Parietal lobe (tissue), 1 donor: ENCODE measurements around the gene RAB40AL. TPM values are rescaled to one million over a fixed set of nuclear protein-coding genes. Genes with fewer than 3 reads are reported as not detected.

Experiments used
- total RNA-seq: library from RNA; depleted of rRNA; stranded (reverse); fragments of >200 nt; gene quantifications from one replicate; pipeline ENCODE4 v1.2.3, GENCODE V29; 2014

Gene RAB40AL
- total RNA-seq, result 5.6 TPM

GRCh38 chrX:102936972-102937371, at the start of gene RAB40AL:
TSS of gene RAB40AL (plus strand) at chrX:102937272. CDS start at chrX:102937319, 47 bp downstream.

Other genes starting within 250 kb of the RAB40AL start
- 79.2 TPM for gene GPRASP2, start 224.8 kb upstream of the RAB40AL start, total RNA-seq
- 48.5 TPM for gene GPRASP3, start 216.5 kb upstream of the RAB40AL start, total RNA-seq
- 136 TPM for gene BEX1, start 126.9 kb downstream of the RAB40AL start, total RNA-seq
- gene NXF3, start 155.9 kb downstream of the RAB40AL start, total RNA-seq, result not detected